Stimulated activated CD4-positive, alpha-beta T cell treated with anti-CD3 and anti-CD28 coated beads, Interleukin-1b, Interleukin-23, amount 100 ng/mL, for 1 hour (primary cell): Measurements from ENCODE around the gene MKLN1.
"Not testable (repeated sequence)": the region's sequence is repeated elsewhere in the genome, so short reads cannot be mapped to it uniquely, and the experiment has no call there.

ENCODE experiments used
- DNase-seq, 2 donors: peaks; one replicate each; pipeline ENCODE4 v3.0.0-alpha.2; 2020; ENCODE audit warnings: low read depth in 2 of 2

Gene MKLN1

DNA sequence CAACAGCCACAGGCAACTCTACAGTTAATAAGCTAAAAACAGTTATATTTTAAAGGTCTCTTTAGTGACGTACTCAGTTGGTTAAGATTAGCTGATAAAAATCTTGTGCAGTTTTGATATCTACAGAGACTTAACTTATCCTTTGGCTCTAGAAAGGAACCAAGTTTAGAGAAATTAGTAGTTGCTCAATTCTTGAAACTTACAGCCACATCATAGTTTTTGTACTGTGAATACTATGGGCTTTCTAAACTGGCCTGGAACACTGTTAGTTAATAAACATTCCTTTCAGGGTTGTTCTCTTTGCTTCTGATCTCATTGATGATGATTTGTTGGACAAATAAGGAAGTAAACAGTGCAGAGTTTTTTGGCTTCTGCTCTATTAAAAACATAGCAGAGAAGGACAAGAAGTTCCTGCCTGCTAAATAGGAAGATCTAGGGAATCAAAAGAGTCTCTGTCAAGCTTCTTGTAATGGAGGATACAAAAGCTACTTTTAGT, 73.1 kb downstream of the MKLN1 start:
- DNase-seq, result no peak

DNA sequence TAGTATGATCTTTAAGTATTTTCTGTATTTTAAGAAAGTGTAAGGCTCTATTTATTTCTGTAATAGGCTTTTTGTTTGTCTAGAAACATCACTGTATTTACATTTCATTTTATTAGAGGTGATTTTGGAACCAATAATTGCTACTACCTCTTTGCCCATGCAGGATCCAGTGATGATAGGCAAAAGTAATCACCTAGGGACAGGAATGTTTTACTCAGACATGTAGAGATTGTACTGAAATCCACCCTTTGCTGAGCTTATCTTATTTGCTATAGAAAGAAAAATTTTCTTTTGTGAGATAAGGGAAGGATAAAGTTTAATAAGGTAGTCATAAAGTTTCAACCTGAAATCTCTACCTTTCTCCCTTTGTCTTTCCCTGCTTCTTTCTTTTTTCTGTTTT, 73.5 kb downstream of the MKLN1 start:
- no peak for DNase-seq

DNA sequence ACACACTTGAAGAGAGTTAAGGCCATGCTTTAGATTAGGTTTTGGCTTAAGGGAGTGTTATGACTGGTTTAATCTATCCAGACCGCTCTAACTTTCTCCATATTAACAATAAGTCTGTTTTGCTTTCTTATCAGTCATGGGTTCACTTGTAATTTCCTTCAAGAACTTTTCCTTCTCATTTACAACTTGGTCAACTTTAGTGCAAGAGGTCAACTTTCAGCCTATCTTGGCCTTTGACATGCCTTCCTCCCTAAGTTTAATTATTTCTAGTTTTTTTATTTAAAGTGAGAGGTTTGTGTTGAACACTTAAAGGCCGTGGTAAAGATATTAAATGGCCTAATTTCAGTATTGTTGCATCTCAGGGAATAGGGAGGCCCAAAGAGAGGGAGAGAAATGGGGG, 75.6 kb downstream of the MKLN1 start:
- DNase-seq, result no peak

DNA sequence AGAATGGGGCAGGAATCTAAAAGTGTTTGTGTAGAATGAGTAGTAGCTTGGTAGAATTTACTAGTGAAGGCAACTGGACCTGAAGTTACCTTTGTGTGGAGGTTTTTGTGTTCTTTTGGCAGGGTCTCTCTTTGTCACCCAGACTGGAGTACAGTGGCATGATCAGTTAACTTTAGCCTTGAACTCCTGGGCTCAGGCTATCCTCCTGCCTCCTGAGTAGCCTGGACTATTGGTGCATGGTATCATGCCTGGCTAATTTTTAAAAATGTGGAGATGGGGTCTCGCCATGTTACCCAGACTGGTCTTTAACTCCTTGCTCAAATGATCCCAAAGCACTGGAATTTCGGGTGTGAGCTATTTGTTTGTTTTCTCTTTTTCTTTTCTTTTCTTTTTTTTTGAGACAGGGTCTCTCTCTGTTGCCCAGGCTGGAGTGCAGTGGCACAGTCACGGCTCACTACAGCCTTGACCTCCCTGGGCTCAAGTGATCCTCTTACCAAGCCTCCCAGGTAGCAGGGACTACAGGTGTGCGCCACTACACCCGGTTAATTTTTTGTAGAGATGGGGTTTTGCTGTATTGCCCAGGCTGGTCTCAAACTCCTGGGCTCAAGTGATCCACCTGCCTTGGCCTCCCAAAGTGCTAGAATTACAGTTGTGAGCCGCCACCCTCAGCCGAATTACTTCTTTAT, 76.7 kb downstream of the MKLN1 start:
- DNase-seq, result no peak

- DNase-seq, result no peak
These were observed 81.6 kb downstream of the MKLN1 start for GRCh38 chr7:131409129-131409766.

- DNase-seq, result no peak
These were observed 84.4 kb downstream of the MKLN1 start for GRCh38 chr7:131412031-131412430.

DNA sequence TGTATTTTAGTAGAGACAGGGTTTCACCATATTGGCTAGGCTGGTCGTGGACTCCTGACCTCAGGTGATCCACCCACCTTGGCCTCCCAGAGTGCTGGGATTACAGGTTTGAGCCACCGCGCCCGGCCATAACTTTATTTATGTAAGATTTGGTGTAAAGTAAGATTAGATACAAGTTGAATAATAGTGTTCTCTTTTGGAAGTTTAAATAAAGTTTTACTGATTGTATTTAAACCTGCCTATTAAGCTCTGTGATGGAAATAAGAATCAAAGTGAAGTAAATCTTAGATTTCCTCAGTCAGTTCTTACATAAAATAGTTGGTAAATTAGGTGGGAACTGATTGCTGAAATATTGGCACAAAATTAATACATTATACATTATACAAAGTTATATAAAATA, 86.0 kb downstream of the MKLN1 start:
- DNase-seq, result no peak

DNA sequence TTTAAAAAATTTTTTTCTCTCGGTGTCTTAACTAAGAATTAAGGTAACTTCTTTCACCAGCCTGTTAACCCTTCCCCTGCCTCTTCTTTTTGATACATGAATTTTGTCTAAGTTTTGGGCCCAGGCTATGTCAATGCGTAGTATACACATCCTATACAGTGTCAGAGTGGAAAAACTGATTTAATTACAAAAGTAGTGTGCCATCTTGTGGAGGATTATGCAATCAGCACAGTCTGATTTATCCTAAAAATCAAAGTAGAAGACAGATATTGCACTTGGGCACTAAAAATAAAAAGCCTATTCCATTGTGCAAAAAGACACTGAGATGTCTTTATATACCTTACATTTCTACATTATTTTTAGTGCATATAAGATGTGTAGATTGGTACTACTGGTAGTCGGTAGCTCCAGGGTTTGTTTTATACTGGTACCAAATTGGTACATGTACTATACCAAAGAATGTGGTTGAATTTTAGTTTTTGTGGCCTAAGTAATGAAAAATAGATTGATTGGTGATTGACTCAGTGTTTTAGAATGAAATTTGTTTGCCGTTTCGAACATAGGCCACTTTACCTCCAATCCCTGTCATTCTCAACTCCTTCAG, 96.6 kb downstream of the MKLN1 start:
- DNase-seq, result no peak

GRCh38 chr7:131425992-131426391, 98.3 kb downstream of the MKLN1 start:
- DNase-seq, result no peak

- DNase-seq, result not testable (repeated sequence)
These were observed 103.2 kb downstream of the MKLN1 start for GRCh38 chr7:131430826-131431225.

DNA sequence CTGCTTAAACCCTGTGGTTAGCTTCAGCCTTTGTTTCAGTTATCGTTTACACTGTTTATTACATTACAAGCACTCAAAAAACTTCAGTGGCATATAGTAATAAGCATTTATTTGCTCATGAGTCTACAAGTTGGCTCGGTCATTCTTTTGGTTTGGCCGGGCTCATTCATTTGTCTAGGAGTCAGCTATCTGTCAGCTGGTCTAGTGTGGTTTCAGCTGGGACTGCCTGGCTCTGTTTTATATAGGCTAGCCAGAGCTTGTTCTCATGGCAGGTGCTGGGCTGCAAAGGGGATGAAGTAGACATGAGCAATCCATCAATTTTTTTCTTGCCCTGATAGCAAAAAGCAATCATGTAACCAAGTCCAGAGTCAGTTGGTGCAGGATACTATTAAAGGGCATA, 103.6 kb downstream of the MKLN1 start:
- no peak for DNase-seq

DNA sequence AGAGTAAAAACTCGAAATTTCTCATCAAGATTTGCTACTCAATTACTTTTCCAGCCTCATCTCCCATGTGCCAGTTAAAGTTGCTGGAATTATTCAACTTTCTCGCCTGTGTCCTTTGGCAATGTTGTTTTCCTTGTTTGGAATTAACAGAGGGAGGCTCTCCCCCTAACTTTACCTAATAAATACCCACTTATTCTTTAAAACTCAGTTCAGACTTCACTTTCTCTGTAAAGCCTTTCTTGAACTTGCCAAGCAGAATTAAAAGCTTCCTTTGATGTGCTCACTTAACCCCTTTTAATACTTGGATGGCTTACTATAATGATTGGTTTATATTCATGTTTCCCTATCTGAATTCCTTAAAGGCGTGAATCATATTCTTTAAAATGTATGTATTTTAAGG, 104.1 kb downstream of the MKLN1 start:
- no peak for DNase-seq

DNA sequence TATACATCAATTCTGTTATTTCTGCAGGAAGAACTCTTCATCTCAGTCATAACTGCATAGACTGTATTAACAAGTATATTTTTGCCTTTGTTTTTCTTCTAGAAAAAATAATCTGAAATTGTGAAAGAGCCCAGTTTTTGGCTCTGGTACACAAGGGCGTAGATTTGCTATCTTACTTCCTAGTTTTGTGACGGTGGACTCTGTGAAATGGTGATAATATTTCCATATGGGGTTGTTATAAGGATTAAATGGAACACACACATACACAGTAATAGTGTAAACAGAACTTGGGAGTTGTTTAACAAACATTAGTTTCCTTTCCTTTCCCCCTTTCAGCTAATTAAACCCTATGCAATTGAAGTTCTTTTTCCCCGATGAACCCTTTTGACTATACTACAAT, 108.7 kb downstream of the MKLN1 start:
- DNase-seq, result no peak

DNA sequence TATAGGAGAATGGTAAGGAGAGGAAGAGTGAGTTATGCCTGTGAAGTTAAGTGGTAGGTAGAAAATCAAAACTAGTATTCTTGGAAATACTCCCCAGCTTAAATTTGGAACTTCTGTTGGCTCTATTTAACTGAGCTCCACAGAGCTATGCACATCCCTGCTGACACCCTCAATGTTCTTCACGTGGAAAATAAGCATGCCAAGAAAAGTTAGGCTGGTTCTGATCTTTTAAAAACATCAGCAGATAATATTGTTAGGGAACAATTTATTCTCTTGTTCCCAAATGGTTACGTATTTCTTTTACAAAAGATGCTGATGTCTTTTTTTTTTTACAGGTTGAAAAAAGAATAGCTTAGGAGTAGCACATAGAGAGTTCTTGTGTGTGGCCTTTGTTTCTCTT, 111.3 kb downstream of the MKLN1 start:
- DNase-seq, result no peak

DNA sequence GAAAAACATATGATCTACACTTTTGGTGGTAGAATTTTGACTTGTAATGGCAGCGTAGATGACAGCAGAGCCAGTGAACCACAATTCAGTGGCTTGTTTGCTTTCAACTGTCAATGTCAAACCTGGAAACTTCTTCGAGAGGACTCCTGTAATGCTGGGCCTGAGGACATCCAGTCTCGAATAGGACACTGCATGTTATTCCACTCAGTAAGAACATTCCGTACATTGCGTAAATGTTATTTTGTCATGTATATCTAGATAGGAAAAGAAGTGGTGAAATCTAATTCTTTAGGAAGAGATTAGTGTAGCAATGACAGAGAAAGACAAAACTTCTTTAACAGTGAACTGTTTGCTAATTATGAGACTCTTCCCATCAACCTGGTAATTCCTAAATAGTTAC, 115.8 kb downstream of the MKLN1 start:
- no peak for DNase-seq

DNA sequence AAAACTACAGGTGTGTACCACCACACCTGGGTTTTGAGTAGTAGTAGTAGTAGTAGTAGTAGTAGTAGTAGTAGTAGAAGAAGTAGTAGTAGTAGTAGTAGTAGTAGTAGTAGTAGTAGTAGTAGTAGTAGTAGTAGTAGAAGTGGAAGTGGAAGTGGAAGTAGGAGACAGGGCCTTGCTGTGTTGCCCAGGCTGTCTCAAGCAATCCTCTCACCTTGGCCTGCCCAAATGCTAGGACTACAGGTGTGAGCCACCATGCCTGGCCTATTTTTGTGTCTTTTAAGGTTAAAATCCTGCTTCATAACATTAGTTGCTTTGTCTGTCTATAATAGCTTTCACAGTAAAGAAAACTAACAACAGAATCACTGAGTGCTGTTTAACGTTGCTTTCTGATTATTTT, 117.0 kb downstream of the MKLN1 start:
- no peak for DNase-seq

GRCh38 chr7:131449373-131449902, 121.8 kb downstream of the MKLN1 start:
- no peak for DNase-seq

DNA sequence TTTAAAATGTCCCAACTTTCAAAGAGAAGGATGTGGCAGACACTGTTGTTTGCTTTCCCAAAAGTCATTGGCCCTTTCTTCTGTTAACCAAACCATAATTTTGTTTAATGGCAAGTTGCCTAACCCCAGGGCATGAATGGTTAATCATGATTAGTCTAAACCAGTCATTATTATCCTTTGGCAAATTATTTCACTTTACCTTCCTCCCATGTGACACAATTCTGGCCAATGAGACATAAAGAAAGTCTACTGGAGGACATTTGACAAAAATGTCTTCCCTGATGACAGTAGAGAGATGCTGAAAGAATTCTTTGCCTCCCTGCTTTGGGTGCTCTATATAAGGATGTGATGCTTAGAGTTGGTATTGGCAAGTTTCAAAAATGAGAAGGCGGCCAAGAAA, 126.8 kb downstream of the MKLN1 start:
- no peak for DNase-seq

DNA sequence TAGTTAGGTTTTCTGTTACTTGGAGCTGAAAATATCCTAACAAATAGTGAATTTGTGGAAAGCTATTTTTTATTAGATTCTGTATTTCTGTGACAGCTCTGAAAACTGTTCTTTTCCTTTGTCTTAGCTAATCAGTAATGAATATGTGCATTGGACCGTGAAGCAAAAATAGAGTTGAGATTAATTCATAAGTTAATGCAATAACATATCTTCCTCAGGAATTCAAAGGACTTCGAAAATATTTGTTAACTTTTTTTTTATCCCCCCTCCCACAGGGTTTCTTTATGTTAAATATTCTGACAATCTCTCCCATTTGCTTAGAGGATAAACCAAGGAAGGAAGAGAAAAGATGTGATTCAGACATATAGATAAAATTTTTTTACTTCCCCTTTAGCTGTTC, 127.3 kb downstream of the MKLN1 start:
- DNase-seq, result no peak

GRCh38 chr7:131455546-131455945, 127.9 kb downstream of the MKLN1 start:
- DNase-seq, result no peak

DNA sequence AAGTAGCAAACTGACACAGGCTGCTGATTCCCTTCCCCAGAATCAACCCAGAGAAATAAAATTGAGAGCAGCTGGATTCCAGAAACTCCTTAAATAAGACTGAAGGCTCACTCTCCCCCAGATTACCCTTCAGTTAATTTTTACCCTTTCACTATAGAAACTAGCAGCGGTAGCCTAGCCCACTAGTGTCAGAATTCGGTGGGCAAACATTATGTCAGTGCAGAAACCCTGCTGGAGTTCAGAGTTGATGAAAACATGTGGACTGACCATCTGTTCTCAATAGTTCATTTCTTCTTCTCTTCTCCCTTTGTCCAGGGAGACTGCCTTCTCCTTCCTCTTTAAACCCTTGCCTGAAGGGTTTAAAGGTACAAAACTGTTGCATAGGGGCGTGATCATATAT, 128.7 kb downstream of the MKLN1 start:
- DNase-seq, result no peak

DNA sequence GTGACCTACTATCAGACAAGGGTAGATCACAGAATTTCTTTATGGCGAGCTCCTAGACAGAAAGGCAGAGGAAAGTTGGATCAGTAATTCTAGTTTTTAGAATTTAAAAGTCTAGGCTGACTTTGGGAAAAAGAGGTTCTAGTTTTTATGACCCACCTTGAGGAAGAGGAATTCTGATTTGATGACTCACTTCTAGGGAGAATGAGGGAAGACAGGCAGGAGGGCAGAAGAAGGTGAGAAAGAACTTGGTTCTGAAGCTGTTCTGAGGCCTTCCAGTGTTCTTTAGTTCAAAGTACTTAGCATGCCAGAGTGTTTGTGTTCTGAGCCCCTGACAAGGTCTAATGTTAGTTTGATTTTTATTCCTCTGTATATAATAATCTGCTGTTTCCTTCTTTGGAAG, 131.6 kb downstream of the MKLN1 start:
- DNase-seq, result no peak

- no peak for DNase-seq
These were observed 134.4 kb downstream of the MKLN1 start for GRCh38 chr7:131462059-131462458.
